T47D (cell line): ENCODE data around the gene DTYMK.

ENCODE experiments used
- DNase-seq, 2 experiments: peaks; one replicate each; pipeline versions ENCODE4 v3.0.0 to v3.0.0-alpha.2; 2011 to 2012; ENCODE audit warnings: low read depth in 1 of 2, low spot score in 1 of 2
- JUND ChIP-seq: IDR thresholded peaks from 2 replicates; pipeline ENCODE4 v1.6.1; 2012; ENCODE audit warnings: low read depth
- in situ Hi-C: cut with HindIII; loops from 2 replicates; pipeline ENCODE4 v1.10.0; 2016; ENCODE audit warnings: low sequenced_read_pairs, low pct_unique_long_range_greater_than_20kb

DTYMK gene

DNA sequence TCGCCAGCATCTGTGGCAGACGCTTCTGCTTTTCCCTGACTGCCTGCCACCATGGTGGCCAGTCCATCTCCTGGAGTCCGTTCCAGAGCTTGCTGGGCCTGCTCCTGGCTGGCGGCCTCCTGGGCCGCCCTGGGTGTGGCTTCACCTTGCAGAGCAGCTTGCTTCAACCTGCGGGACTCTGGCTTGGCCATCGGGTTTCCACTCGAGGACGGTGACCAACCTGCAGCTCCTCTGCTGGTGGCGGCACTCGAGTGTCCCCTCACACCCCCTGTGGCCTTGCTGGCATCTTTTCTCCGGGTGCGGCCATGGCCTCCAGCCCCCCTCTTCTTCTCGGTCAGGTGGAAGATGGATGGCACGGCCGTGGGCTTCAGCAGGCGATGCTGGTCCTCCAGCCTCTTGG lies 53.1 kb downstream of the DTYMK start:
- DNase-seq: no peak
- TF ChIP-seq JUND: no peak
- in situ Hi-C loops: no loop called here

DNA sequence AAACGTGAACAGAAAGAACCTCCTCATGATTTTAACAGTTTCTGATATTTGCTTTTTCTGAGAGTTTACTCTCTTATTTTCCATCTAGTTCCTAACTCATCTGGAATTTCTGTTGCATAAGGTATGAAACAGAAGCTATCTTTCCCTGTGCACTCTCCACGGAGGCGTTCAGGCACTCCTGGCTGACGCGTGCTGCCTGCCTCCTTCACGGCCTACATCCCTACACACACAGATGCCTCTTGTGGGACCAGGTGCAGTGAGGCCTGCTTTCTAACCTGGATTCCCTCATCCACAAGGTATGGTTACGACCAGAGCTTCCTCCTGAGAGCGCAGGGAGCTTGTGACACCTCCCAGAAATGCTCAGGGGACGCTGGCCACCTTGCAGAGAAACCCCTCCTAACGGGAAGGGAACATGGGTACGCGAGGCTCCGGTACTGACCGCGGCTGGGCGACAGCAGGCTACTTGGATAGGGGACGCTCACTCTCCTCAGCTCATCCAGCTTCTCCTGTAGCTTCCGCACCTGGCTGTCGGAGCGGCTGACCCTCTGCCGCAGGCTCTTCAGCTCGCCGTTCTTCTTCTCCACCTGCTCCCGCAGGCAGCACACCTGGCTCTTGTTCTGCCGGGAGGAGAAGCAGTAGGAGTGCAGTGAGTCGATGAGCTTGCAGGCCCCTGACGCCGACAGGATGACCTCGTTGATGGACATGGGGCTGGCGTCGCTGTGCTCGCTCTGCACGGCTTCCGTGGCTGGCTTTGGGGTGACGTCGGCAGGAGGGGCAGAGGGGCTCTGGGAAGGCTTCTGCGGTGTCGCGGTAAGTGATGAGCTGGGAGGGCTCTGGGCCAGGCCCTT lies 53.9 kb downstream of the DTYMK start:
- TF ChIP-seq JUND: no peak
- in situ Hi-C loops: no loop called here
- DNase-seq: no peak

GRCh38 chr2:241629762-241630435 lies 56.7 kb downstream of the DTYMK start:
- no peak for DNase-seq
- in situ Hi-C loops: no loop called here
- TF ChIP-seq JUND: no peak

- in situ Hi-C loops: no loop called here
- no peak for TF ChIP-seq JUND
- DNase-seq: no peak
Measured at GRCh38 chr2:241627675-241628074, 58.9 kb downstream of the DTYMK start.
